ENCODE results near the gene ADD2.

ADD2 gene

GRCh38 chr2:70723286-70723885 lies 44.6 kb downstream of the ADD2 start:
- TF ChIP-seq CTCF (IDR thresholded peaks at IDR 0.05; ENCODE audit: poor library complexity, severe bottlenecking), result no peak
- no peaks in the 10 kb centered on the region for H3K36me3 ChIP-seq (ENCODE audit: low read depth)
- H3K27me3 ChIP-seq (ENCODE audit: insufficient read depth, poor library complexity, severe bottlenecking), result no peaks in the 10 kb centered on the region
- H3K9me3 ChIP-seq (ENCODE audit: severe bottlenecking), result no peaks in the 10 kb centered on the region
- DNase-seq (ENCODE audit: low spot score), result no peak
- no peak overlapping the region for H3K4me3 ChIP-seq (ENCODE audit: severe bottlenecking)
- H3K4me1 ChIP-seq (ENCODE audit: insufficient read depth, poor library complexity, severe bottlenecking), result no peaks in the 10 kb centered on the region
- ATAC-seq (ENCODE audit: low read depth), result no peak
- no peak overlapping the region for H3K27ac ChIP-seq (ENCODE audit: poor library complexity, severe bottlenecking)

DNA sequence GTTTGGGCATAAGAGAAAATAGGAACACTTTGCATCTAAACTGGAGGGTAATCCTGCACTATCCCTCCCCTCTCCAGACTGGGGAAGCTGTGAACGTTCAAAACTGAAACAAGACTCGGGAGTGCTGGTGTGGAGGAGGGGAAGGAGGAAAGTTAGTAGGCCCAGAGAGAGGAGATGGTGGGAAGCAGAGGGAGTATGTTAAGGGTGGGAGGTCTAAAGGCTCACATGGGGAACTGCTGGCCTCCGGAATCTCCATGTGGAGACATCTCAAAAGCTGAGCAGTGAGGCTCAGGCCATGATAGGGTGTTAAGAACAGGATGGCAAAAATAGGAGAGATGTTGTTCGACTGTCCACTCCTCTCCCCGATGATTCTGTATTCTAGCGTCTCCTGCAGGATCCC lies 47.9 kb downstream of the ADD2 start:
- H3K4me3 ChIP-seq (ENCODE audit: severe bottlenecking), result no peak overlapping the region
- H3K4me1 ChIP-seq (ENCODE audit: insufficient read depth, poor library complexity, severe bottlenecking), result no peaks in the 10 kb centered on the region
- peaks cover 8% of the 10 kb centered on the region for H3K27me3 ChIP-seq (ENCODE audit: insufficient read depth, poor library complexity, severe bottlenecking)
- no peak for TF ChIP-seq CTCF (IDR thresholded peaks at IDR 0.05; ENCODE audit: poor library complexity, severe bottlenecking)
- no peaks in the 10 kb centered on the region for H3K9me3 ChIP-seq (ENCODE audit: severe bottlenecking)
- ATAC-seq (ENCODE audit: low read depth) (no peak), DNase-seq (ENCODE audit: low spot score) (no peak)
- H3K27ac ChIP-seq (ENCODE audit: poor library complexity, severe bottlenecking), result no peak overlapping the region
- no peaks in the 10 kb centered on the region for H3K36me3 ChIP-seq (ENCODE audit: low read depth)

GRCh38 chr2:70719231-70719630 lies 48.8 kb downstream of the ADD2 start:
- no peaks in the 10 kb centered on the region for H3K36me3 ChIP-seq (ENCODE audit: low read depth)
- no peak overlapping the region for H3K4me3 ChIP-seq (ENCODE audit: severe bottlenecking)
- no peak overlapping the region for H3K27ac ChIP-seq (ENCODE audit: poor library complexity, severe bottlenecking)
- H3K27me3 ChIP-seq (ENCODE audit: insufficient read depth, poor library complexity, severe bottlenecking), result peaks cover 8% of the 10 kb centered on the region
- no peaks in the 10 kb centered on the region for H3K4me1 ChIP-seq (ENCODE audit: insufficient read depth, poor library complexity, severe bottlenecking)
- ATAC-seq (ENCODE audit: low read depth), result no peak
- no peaks in the 10 kb centered on the region for H3K9me3 ChIP-seq (ENCODE audit: severe bottlenecking)
- no peak for DNase-seq (ENCODE audit: low spot score)
- no peak for TF ChIP-seq CTCF (IDR thresholded peaks at IDR 0.05; ENCODE audit: poor library complexity, severe bottlenecking)

GRCh38 chr2:70718736-70719135 lies 49.3 kb downstream of the ADD2 start:
- DNase-seq (ENCODE audit: low spot score) (no peak), ATAC-seq (ENCODE audit: low read depth) (no peak)
- peaks cover 8% of the 10 kb centered on the region for H3K27me3 ChIP-seq (ENCODE audit: insufficient read depth, poor library complexity, severe bottlenecking)
- no peaks in the 10 kb centered on the region for H3K4me1 ChIP-seq (ENCODE audit: insufficient read depth, poor library complexity, severe bottlenecking)
- no peak overlapping the region for H3K4me3 ChIP-seq (ENCODE audit: severe bottlenecking)
- H3K9me3 ChIP-seq (ENCODE audit: severe bottlenecking), result no peaks in the 10 kb centered on the region
- no peak for TF ChIP-seq CTCF (IDR thresholded peaks at IDR 0.05; ENCODE audit: poor library complexity, severe bottlenecking)
- no peak overlapping the region for H3K27ac ChIP-seq (ENCODE audit: poor library complexity, severe bottlenecking)
- no peaks in the 10 kb centered on the region for H3K36me3 ChIP-seq (ENCODE audit: low read depth)

- TF ChIP-seq CTCF (IDR thresholded peaks at IDR 0.05; ENCODE audit: poor library complexity, severe bottlenecking), result no peak
- peaks cover 8% of the 10 kb centered on the region for H3K27me3 ChIP-seq (ENCODE audit: insufficient read depth, poor library complexity, severe bottlenecking)
- ATAC-seq (ENCODE audit: low read depth) (no peak), DNase-seq (ENCODE audit: low spot score) (no peak)
- H3K27ac ChIP-seq (ENCODE audit: poor library complexity, severe bottlenecking), result no peak overlapping the region
- no peaks in the 10 kb centered on the region for H3K9me3 ChIP-seq (ENCODE audit: severe bottlenecking)
- no peaks in the 10 kb centered on the region for H3K36me3 ChIP-seq (ENCODE audit: low read depth)
- no peaks in the 10 kb centered on the region for H3K4me1 ChIP-seq (ENCODE audit: insufficient read depth, poor library complexity, severe bottlenecking)
- H3K4me3 ChIP-seq (ENCODE audit: severe bottlenecking), result no peak overlapping the region
Observed at GRCh38 chr2:70718241-70718640, 49.8 kb downstream of the ADD2 start.
